ENCODE measurements around the gene GSPT1. TPM values are rescaled to one million over a fixed set of nuclear protein-coding genes. Genes with fewer than 3 reads are reported as not detected.
"Not testable (repeated sequence)": the region's sequence is repeated elsewhere in the genome, so short reads cannot be mapped to it uniquely, and the experiment has no call there.

The GSPT1 gene
- polyA plus RNA-seq, 3 donors = 100.0 to 117 (median 110) TPM

- DNase-seq = no peak
These were observed 96.0 kb downstream of the GSPT1 start for GRCh38 chr16:11819798-11820197.

DNA sequence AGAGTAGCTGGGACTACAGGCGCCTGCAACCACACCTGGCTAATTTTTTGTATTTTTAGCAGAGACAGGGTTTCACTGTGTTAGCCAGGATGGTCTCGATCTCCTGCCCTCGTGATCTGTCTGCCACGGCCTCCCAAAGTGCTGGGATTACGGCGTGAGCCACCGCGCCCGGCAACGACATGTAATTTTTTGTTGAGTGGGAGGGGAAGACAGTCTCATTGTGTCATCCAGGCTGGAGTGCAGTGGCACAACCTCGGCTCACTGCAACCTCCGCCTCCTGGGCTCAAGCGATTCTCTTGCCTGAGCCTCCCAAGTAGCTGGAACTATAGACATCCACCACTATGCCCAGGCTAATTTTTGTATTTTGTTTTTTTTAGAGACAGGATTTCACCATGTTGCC, 96.8 kb downstream of the GSPT1 start:
- not testable (repeated sequence) for DNase-seq

Other genes starting within 250 kb of the GSPT1 start
- gene SNN, start 247.5 kb downstream of the GSPT1 start, polyA plus RNA-seq (ENCODE audit: insufficient read length in 3 of 3) = 10 to 100 TPM; 35.5 to 44.4 (median 38.6) TPM
- 10 to 100 TPM; 40.3 to 47.1 (median 43.1) TPM for gene TXNDC11, start 173.1 kb downstream of the GSPT1 start, polyA plus RNA-seq (ENCODE audit: insufficient read length in 3 of 3)
- 10 to 100 TPM; 66.4 to 93.7 (median 82.6) TPM for gene ZC3H7A, start 118.7 kb downstream of the GSPT1 start, polyA plus RNA-seq (ENCODE audit: insufficient read length in 3 of 3)
- gene RSL1D1, start 64.4 kb downstream of the GSPT1 start, polyA plus RNA-seq (ENCODE audit: insufficient read length in 3 of 3) = 100 to 1,000 TPM; 197 to 233 (median 207) TPM
- gene NPIPB2, start 26.1 kb upstream of the GSPT1 start, polyA plus RNA-seq (ENCODE audit: insufficient read length in 3 of 3) = 10 to 100 TPM in 1 of 3 donors, 1 to 10 TPM in 2; 5.5 to 17.1 (median 6.5) TPM
- gene TNFRSF17, start 49.3 kb upstream of the GSPT1 start, polyA plus RNA-seq (ENCODE audit: insufficient read length in 3 of 3) = not detected
- 10 to 100 TPM; 30.3 to 43.7 (median 39.1) TPM for gene SNX29, start 60.8 kb upstream of the GSPT1 start, polyA plus RNA-seq (ENCODE audit: insufficient read length in 3 of 3)